GM23338 (cell line): ENCODE data around the gene PLPPR5. TPM values are rescaled to one million over a fixed set of nuclear protein-coding genes. Genes with fewer than 3 reads are reported as not detected.

Source experiments
- ATAC-seq: fragments of 200-7000 bp; cut with Tn5 transposase; 3 replicates; pipeline ENCODE4 v1.9.1; 2020
- DNase-seq: peaks from one replicate; pipeline ENCODE4 v3.0.0-alpha.2; 2015; ENCODE audit warnings: low spot score
- H2AFZ ChIP-seq: fragments of 200-600 bp; sonication (generic); 2 replicates; pipeline ENCODE4 v1.8.0; 2016; ENCODE audit warnings: antibody characterized with exemption, mild to moderate bottlenecking, moderate library complexity
- H3F3A ChIP-seq: fragments of 200-600 bp; sonication (generic); replicated peaks from 2 replicates; pipeline ENCODE4 v1.8.0; 2017; ENCODE audit warnings: antibody characterized with exemption, mixed run types, low read depth
- H3K27ac ChIP-seq: fragments of 200-600 bp; sonication (generic); 2 replicates; pipeline ENCODE4 v1.6.1; 2016; ENCODE audit warnings: low read depth
- H3K27me3 ChIP-seq: fragments of 200-600 bp; sonication (generic); 2 replicates; pipeline ENCODE4 v1.8.0; 2016; ENCODE audit warnings: mild to moderate bottlenecking, mixed run types, moderate library complexity; ENCODE audit not compliant: insufficient read depth
- H3K36me3 ChIP-seq: fragments of 200-600 bp; sonication (generic); 2 replicates; pipeline ENCODE4 v1.8.0; 2016; ENCODE audit warnings: mild to moderate bottlenecking; ENCODE audit not compliant: insufficient read depth
- H3K4me1 ChIP-seq: fragments of 200-600 bp; sonication (generic); 2 replicates; pipeline ENCODE4 v1.8.0; 2016; ENCODE audit warnings: mild to moderate bottlenecking, moderate library complexity; ENCODE audit not compliant: insufficient read depth
- H3K4me2 ChIP-seq: fragments of 200-600 bp; sonication (generic); 2 replicates; pipeline ENCODE4 v1.7.1; 2017; ENCODE audit warnings: mixed run types
- H3K4me3 ChIP-seq: fragments of 200-600 bp; sonication (generic); 2 replicates; pipeline ENCODE4 v1.6.1; 2016; ENCODE audit warnings: mixed run types
- H3K79me2 ChIP-seq: fragments of 200-600 bp; sonication (generic); replicated peaks from 2 replicates; pipeline ENCODE4 v1.8.0; 2017; ENCODE audit warnings: mild to moderate bottlenecking; ENCODE audit not compliant: insufficient read depth
- H3K9me2 ChIP-seq: fragments of 200-600 bp; sonication (generic); 2 replicates; pipeline ENCODE4 v1.8.0; 2017; ENCODE audit not compliant: insufficient read depth
- H4K20me1 ChIP-seq: fragments of 200-600 bp; sonication (generic); replicated peaks from 2 replicates; pipeline ENCODE4 v1.8.0; 2017; ENCODE audit warnings: mild to moderate bottlenecking; ENCODE audit not compliant: insufficient read depth
- H3K27ac Mint-ChIP-seq: 2 replicates; pipeline ENCODE4 v1.8.0; 2020; ENCODE audit warnings: inconsistent platforms, mild to moderate bottlenecking, moderate library complexity, mixed read lengths
- H3K27me3 Mint-ChIP-seq: 3 replicates; pipeline ENCODE4 v1.8.0; 2022; ENCODE audit warnings: low read depth, mild to moderate bottlenecking, moderate library complexity, mixed read lengths, inconsistent platforms; ENCODE audit not compliant: insufficient read depth, poor library complexity
- H3K36me3 Mint-ChIP-seq: 3 replicates; pipeline ENCODE4 v1.8.0; 2021; ENCODE audit warnings: low read depth, mild to moderate bottlenecking, inconsistent platforms, moderate library complexity, mixed read lengths
- H3K4me1 Mint-ChIP-seq: 3 replicates; pipeline ENCODE4 v1.8.0; 2020; ENCODE audit warnings: mild to moderate bottlenecking, inconsistent platforms, mixed read lengths
- H3K4me3 Mint-ChIP-seq: 3 replicates; pipeline ENCODE4 v1.8.0; 2021; ENCODE audit warnings: moderate library complexity, mild to moderate bottlenecking, inconsistent platforms, mixed read lengths
- H3K9me3 Mint-ChIP-seq: 3 replicates; pipeline ENCODE4 v1.8.0; 2020; ENCODE audit warnings: moderate library complexity, mild to moderate bottlenecking, inconsistent platforms, mixed read lengths
- CTCF ChIP-seq, 2 experiments: fragments of 200-600 bp in 1 of 2; sonication (generic) in 1 of 2; conservative IDR thresholded peaks; 2 replicates each; pipeline versions ENCODE4 v1.5.1 to v1.6.1; 2016 to 2017; ENCODE audit warnings: antibody characterized with exemption in 2 of 2, low read depth in 2 of 2, mild to moderate bottlenecking in 2 of 2, moderate library complexity in 1 of 2
- EZH2 ChIP-seq: fragments of 200-600 bp; sonication (generic); IDR thresholded peaks from one replicate; pipeline ENCODE4 v1.8.0; 2017; ENCODE audit warnings: antibody characterized with exemption, mild to moderate bottlenecking, low read depth; ENCODE audit not compliant: unreplicated experiment
- JUNB ChIP-seq: IDR thresholded peaks from one replicate; pipeline ENCODE4 v1.6.1; 2016; ENCODE audit warnings: antibody characterized with exemption; ENCODE audit not compliant: unreplicated experiment
- NANOG ChIP-seq: IDR thresholded peaks from 2 replicates; pipeline ENCODE4 v1.6.1; 2016; ENCODE audit warnings: antibody characterized with exemption, borderline replicate concordance
- POLR2AphosphoS5 ChIP-seq: IDR thresholded peaks from 2 replicates; pipeline ENCODE4 v1.6.1; 2016; ENCODE audit warnings: antibody characterized with exemption, low read depth
- ZNF114 ChIP-seq: fragments of 250-450 bp; sonication (Bioruptor Pico); IDR thresholded peaks from 2 replicates; pipeline ENCODE4 v1.5.0; 2020; ENCODE audit warnings: mild to moderate bottlenecking, moderate library complexity
- ZNF331 ChIP-seq: fragments of 250-450 bp; sonication (Bioruptor Pico); IDR thresholded peaks from 2 replicates; pipeline ENCODE4 v1.5.0; 2020; ENCODE audit warnings: low read depth, mild to moderate bottlenecking, moderate library complexity
- ZNF462 ChIP-seq: fragments of 250-450 bp; sonication (Bioruptor Pico); IDR thresholded peaks from 2 replicates; pipeline ENCODE4 v1.5.0; 2020; ENCODE audit warnings: mild to moderate bottlenecking, moderate library complexity
- polyA plus RNA-seq: library from polyadenylated mRNA; unstranded; fragments of >200 nt; fragmentation: Nextera tagmentation; extraction: Ambion mirVana; gene quantifications from 2 replicates; pipeline ENCODE4 v1.2.1, GENCODE V29; 2016
- total RNA-seq: library from RNA; depleted of rRNA; stranded (reverse); fragments of >200 nt; shearing (Covaris generic); gene quantifications from 2 replicates; pipeline ENCODE4 v1.2.3, GENCODE V29; 2014

Gene PLPPR5
- total and polyA plus RNA-seq, 2 experiments from 2014 or later, result 3.2 to 4.2 TPM

GRCh38 chr1:98897479-98897878, 107.2 kb downstream of the PLPPR5 start (continued):
- TF ChIP-seq ZNF462 (CRISPR knock-in tag), result no peak
- no peak for TF ChIP-seq ZNF331
- no peak for TF ChIP-seq ZNF114
- TF ChIP-seq CTCF (conservative IDR thresholded peaks at IDR 0.05; ENCODE audit: low read depth in 2 of 2), result no peak
- TF ChIP-seq NANOG, result no peak
- TF ChIP-seq EZH2, result no peak
- TF ChIP-seq POLR2AphosphoS5, result no peak

GRCh38 chr1:98896711-98897445, 107.8 kb downstream of the PLPPR5 start:
- Mint-ChIP-seq H3K27ac (no peak overlapping the region), H3K4me3 (no peak overlapping the region), H3K4me1 (no peaks in the 10 kb centered on the region), H3K36me3 (no peaks in the 10 kb centered on the region), H3K27me3 (no peaks in the 10 kb centered on the region), H3K9me3 (no peaks in the 10 kb centered on the region)
- Histone ChIP-seq H3K79me2 (no peaks in the 10 kb centered on the region), H2AFZ (no peak overlapping the region), H3K27me3 (no peaks in the 10 kb centered on the region), H3K4me2 (no peak overlapping the region), H3F3A (no peaks in the 10 kb centered on the region), H3K27ac (no peak overlapping the region), H4K20me1 (no peaks in the 10 kb centered on the region), H3K4me1 (no peaks in the 10 kb centered on the region), H3K36me3 (no peaks in the 10 kb centered on the region), H3K9me2 (peaks cover 3% of the 10 kb centered on the region; the same call in 1 of the 2 replicates), H3K4me3 (no peak overlapping the region)
- ATAC-seq (no peak), DNase-seq (no peak)
- no peak for TF ChIP-seq JUNB
- no peak for TF ChIP-seq ZNF331
